CD14-positive monocyte (primary cell): ENCODE data around the gene SYNDIG1. TPM values are rescaled to one million over a fixed set of nuclear protein-coding genes. Genes with fewer than 3 reads are reported as not detected.

Experiments
- DNase-seq, 3 donors: peaks; one replicate each; pipeline ENCODE4 v3.0.0-alpha.2; 2011 to 2022
- H2AFZ ChIP-seq: 2 replicates; pipeline ENCODE4 v1.6.0; 2012; ENCODE audit warnings: mild to moderate bottlenecking, low read depth, low read length, inconsistent platforms; ENCODE audit not compliant: insufficient read depth, poor library complexity, severe bottlenecking
- H3K27ac ChIP-seq, 2 donors: 1 replicate in 1 of 2; 2 replicates in 1 of 2; pipeline ENCODE4 v1.5.1; 2012 to 2013; ENCODE audit warnings: low read length in 2 of 2, control low read depth in 1 of 2, inconsistent platforms in 1 of 2, low read depth in 1 of 2, mild to moderate bottlenecking in 1 of 2
- H3K27me3 ChIP-seq, 2 donors: one replicate each; pipeline versions ENCODE4 v1.6.0 to v1.6.1; 2011 to 2013; ENCODE audit warnings: low read length in 2 of 2; ENCODE audit not compliant: control insufficient read depth in 2 of 2, insufficient read depth in 2 of 2
- H3K36me3 ChIP-seq, 2 donors: replicated peaks in 1 of 2; 1 replicate in 1 of 2; 2 replicates in 1 of 2; pipeline versions ENCODE4 v1.5.1 to v1.6.1; 2012 to 2013; ENCODE audit warnings: low read length in 2 of 2, control low read depth in 1 of 2, inconsistent platforms in 1 of 2, mild to moderate bottlenecking in 1 of 2; ENCODE audit not compliant: insufficient read depth in 2 of 2, control insufficient read depth in 1 of 2
- H3K4me1 ChIP-seq, 2 donors: 1 replicate in 1 of 2; 2 replicates in 1 of 2; pipeline versions ENCODE4 v1.5.1 to v1.6.1; 2012 to 2013; ENCODE audit warnings: low read length in 2 of 2, control low read depth in 1 of 2, inconsistent platforms in 1 of 2, mild to moderate bottlenecking in 1 of 2, moderate library complexity in 1 of 2; ENCODE audit not compliant: insufficient read depth in 2 of 2, control insufficient read depth in 1 of 2
- H3K4me2 ChIP-seq: replicated peaks from 2 replicates; pipeline ENCODE3; 2012; ENCODE audit warnings: low read length, moderate library complexity, mild to moderate bottlenecking; ENCODE audit not compliant: poor library complexity, severe bottlenecking; ENCODE audit errors: extremely low read depth
- H3K4me3 ChIP-seq, 3 experiments: fragments of 200-600 bp in 1 of 3; sonication (generic) in 1 of 3; replicated peaks in 1 of 3; 1 replicate in 2 of 3; 2 replicates in 1 of 3; pipeline ENCODE4 v1.5.1; 2011 to 2013; ENCODE audit warnings: low read length in 3 of 3, mild to moderate bottlenecking in 3 of 3, control low read depth in 2 of 3, low read depth in 2 of 3, inconsistent platforms in 1 of 3, moderate library complexity in 1 of 3
- H3K79me2 ChIP-seq: 2 replicates; pipeline ENCODE4 v1.6.0; 2012; ENCODE audit warnings: mild to moderate bottlenecking, control low read depth, inconsistent platforms, low read length, moderate library complexity; ENCODE audit not compliant: insufficient read depth
- H3K9ac ChIP-seq: 2 replicates; pipeline ENCODE4 v1.6.0; 2017; ENCODE audit warnings: low read length, mild to moderate bottlenecking; ENCODE audit not compliant: insufficient read depth, poor library complexity, severe bottlenecking
- H3K9me3 ChIP-seq, 2 donors: replicated peaks in 1 of 2; 1 replicate in 1 of 2; 2 replicates in 1 of 2; pipeline versions ENCODE4 v1.5.1 to v1.6.1; 2012 to 2013; ENCODE audit warnings: low read length in 2 of 2, control low read depth in 1 of 2; ENCODE audit not compliant: control insufficient read depth in 1 of 2, insufficient read depth in 1 of 2
- H4K20me1 ChIP-seq: 2 replicates; pipeline ENCODE4 v1.6.0; 2012; ENCODE audit warnings: mild to moderate bottlenecking, low read length, control low read depth, moderate library complexity; ENCODE audit not compliant: insufficient read depth
- H3K27ac Mint-ChIP-seq, 7 donors: one replicate each; pipeline ENCODE4 v1.8.0; 2020; ENCODE audit warnings: mild to moderate bottlenecking in 7 of 7, mixed read lengths in 7 of 7, moderate library complexity in 6 of 7, inconsistent platforms in 2 of 7
- H3K27me3 Mint-ChIP-seq, 3 donors: one replicate each; pipeline ENCODE4 v1.8.0; 2021 to 2022; ENCODE audit warnings: low read depth in 3 of 3, mild to moderate bottlenecking in 3 of 3, mixed read lengths in 3 of 3, moderate library complexity in 3 of 3, inconsistent platforms in 1 of 3
- H3K36me3 Mint-ChIP-seq, 2 donors: one replicate each; pipeline ENCODE4 v1.8.0; 2020; ENCODE audit warnings: mixed read lengths in 2 of 2, inconsistent platforms in 1 of 2, mild to moderate bottlenecking in 1 of 2
- H3K4me1 Mint-ChIP-seq: one replicate; pipeline ENCODE4 v1.8.0; 2020; ENCODE audit warnings: mild to moderate bottlenecking, mixed read lengths
- H3K4me3 Mint-ChIP-seq, 2 donors: one replicate each; pipeline ENCODE4 v1.8.0; 2020; ENCODE audit warnings: mild to moderate bottlenecking in 2 of 2, mixed read lengths in 2 of 2, moderate library complexity in 1 of 2
- H3K9me3 Mint-ChIP-seq, 7 donors: one replicate each; pipeline ENCODE4 v1.8.0; 2020 to 2022; ENCODE audit warnings: mixed read lengths in 7 of 7, mild to moderate bottlenecking in 6 of 7, moderate library complexity in 6 of 7, inconsistent platforms in 2 of 7
- CTCF ChIP-seq: fragments of 200-600 bp; IDR thresholded peaks from one replicate; pipeline ENCODE4 v1.8.0; 2022; ENCODE audit warnings: antibody characterized with exemption, mild to moderate bottlenecking
- WGBS: methylation state at CpG from one replicate; pipeline ENCODE4 v1.1.5; 2013; ENCODE audit warnings: missing lambda C conversion rate; ENCODE audit not compliant: insufficient coverage; 5-methylcytosine and 5-hydroxymethylcytosine counted together
- intact Hi-C, 2 donors: fragments of 100-400 bp; cut with micrococcal nuclease; formaldehyde crosslinking; loops; one replicate each; pipeline versions ENCODE4 v1.15.0 to v1.15.1; 2023
- polyA plus RNA-seq, 3 donors: library from polyadenylated mRNA; depleted of rRNA in 1 of 3; unstranded in 2 of 3; stranded (reverse) in 1 of 3; fragments of 300-500 nt in 2 of 3; fragments of >200 nt in 1 of 3; fragmentation: Illumina TruSeq in 2 of 3; gene quantifications; 1 replicate in 2 of 3; 2 replicates in 1 of 3; pipeline ENCODE4 v1.2.3, GENCODE V29; 2012 to 2021

The SYNDIG1 gene
- polyA plus RNA-seq, 3 donors: not detected

- Mint-ChIP-seq H3K27me3 (peaks cover 0 to 7% (median 3%) of the 10 kb centered on the region in 3 donors), H3K27ac (no peak overlapping the region), H3K4me3 (no peak overlapping the region), H3K36me3 (no peaks in the 10 kb centered on the region), H3K4me1 (peaks cover 20% of the 10 kb centered on the region), H3K9me3 (peaks cover 0 to 4% (median 0%) of the 10 kb centered on the region in 7 donors)
- Histone ChIP-seq H3K4me3 (no peak overlapping the region), H4K20me1 (no peaks in the 10 kb centered on the region), H3K4me2 (no peak overlapping the region), H3K27me3 (no peaks in the 10 kb centered on the region), H3K79me2 (no peaks in the 10 kb centered on the region), H3K9ac (no peak overlapping the region), H2AFZ (no peak overlapping the region), H3K4me1 (peaks cover 9 to 10% of the 10 kb centered on the region in 2 donors), H3K36me3 (no peaks in the 10 kb centered on the region), H3K27ac (no peak overlapping the region), H3K9me3 (no peaks in the 10 kb centered on the region)
- no peak for DNase-seq
- intact Hi-C loops: no loop called here
- no peak for TF ChIP-seq CTCF
- 98% methylated on average over 6 of the region's 6 CpGs for WGBS
These were observed 157.9 kb downstream of the SYNDIG1 start for GRCh38 chr20:24627291-24627690.

GRCh38 chr20:24627926-24628325 is 158.5 kb downstream of the SYNDIG1 start:
- Mint-ChIP-seq H3K27me3 (peaks cover 0 to 7% (median 3%) of the 10 kb centered on the region in 3 donors), H3K4me1 (peaks cover 20% of the 10 kb centered on the region), H3K36me3 (no peaks in the 10 kb centered on the region), H3K4me3 (no peak overlapping the region), H3K9me3 (peaks cover 0 to 4% (median 0%) of the 10 kb centered on the region in 7 donors), H3K27ac (no peak overlapping the region)
- H3K4me2 ChIP-seq: no peak overlapping the region
- DNase-seq: no peak
- intact Hi-C loops: no loop called here
- no peak for TF ChIP-seq CTCF
- H2AFZ ChIP-seq: no peak overlapping the region
- no peak overlapping the region for H3K4me3 ChIP-seq
- no peaks in the 10 kb centered on the region for H3K27me3 ChIP-seq
- H3K4me1 ChIP-seq: peaks cover 9 to 10% of the 10 kb centered on the region in 2 donors
- no peak overlapping the region for H3K27ac ChIP-seq
- no peaks in the 10 kb centered on the region for H3K79me2 ChIP-seq
- H4K20me1 ChIP-seq: no peaks in the 10 kb centered on the region
- H3K36me3 ChIP-seq: no peaks in the 10 kb centered on the region
- WGBS: 2% methylated on average over 9 of the region's 12 CpGs
- no peaks in the 10 kb centered on the region for H3K9me3 ChIP-seq
- no peak overlapping the region for H3K9ac ChIP-seq
